Glomerular endothelial cell (primary cell): ENCODE measurements around the gene SYT9. TPM values are rescaled to one million over a fixed set of nuclear protein-coding genes. Genes with fewer than 3 reads are reported as not detected.
A peak's percentile ranks its signal among the peaks of the same experiment; 100 is the strongest.

Experiments used
- DNase-seq: peaks from one replicate; pipeline ENCODE4 v3.0.0-alpha.2; 2011; ENCODE audit warnings: low read depth, low spot score; ENCODE audit errors: extremely low read depth
- total RNA-seq: library from RNA; depleted of rRNA; stranded (reverse); fragments of >200 nt; gene quantifications from 2 replicates; pipeline ENCODE4 v1.2.3, GENCODE V29; 2015

Gene SYT9
- total RNA-seq, 1 donor from 2014 or later = not detected

- DNase-seq = no peak
Observed at GRCh38 chr11:7270233-7270865, 18.6 kb downstream of the SYT9 start.

GRCh38 chr11:7272373-7272772, 20.7 kb downstream of the SYT9 start:
- DNase-seq = no peak

- no peak for DNase-seq
Observed at GRCh38 chr11:7275133-7275532, 23.4 kb downstream of the SYT9 start.

- DNase-seq = peak; percentile 12
Observed at GRCh38 chr11:7278314-7278917, 26.7 kb downstream of the SYT9 start.

GRCh38 chr11:7279676-7280075, 28.0 kb downstream of the SYT9 start:
- DNase-seq = no peak

GRCh38 chr11:7281079-7281478, 29.4 kb downstream of the SYT9 start:
- no peak for DNase-seq

GRCh38 chr11:7281809-7282208, 30.1 kb downstream of the SYT9 start:
- no peak for DNase-seq

GRCh38 chr11:7286178-7286577, 34.5 kb downstream of the SYT9 start:
- no peak for DNase-seq

GRCh38 chr11:7291100-7291829, 39.6 kb downstream of the SYT9 start:
- no peak for DNase-seq

GRCh38 chr11:7292922-7293321, 41.2 kb downstream of the SYT9 start:
- DNase-seq = no peak

GRCh38 chr11:7299393-7299792, 47.7 kb downstream of the SYT9 start:
- no peak for DNase-seq

- DNase-seq = no peak
Observed at GRCh38 chr11:7300281-7300680, 48.6 kb downstream of the SYT9 start.

GRCh38 chr11:7303146-7303545, 51.4 kb downstream of the SYT9 start:
- no peak for DNase-seq

- no peak for DNase-seq
Observed at GRCh38 chr11:7306900-7307299, 55.2 kb downstream of the SYT9 start.

GRCh38 chr11:7307836-7308235, 56.1 kb downstream of the SYT9 start:
- DNase-seq = no peak

- no peak for DNase-seq
Observed at GRCh38 chr11:7311903-7312302, 60.2 kb downstream of the SYT9 start.

- no peak for DNase-seq
Observed at GRCh38 chr11:7314811-7315604, 63.3 kb downstream of the SYT9 start.

- DNase-seq = no peak
Observed at GRCh38 chr11:7319501-7319900, 67.8 kb downstream of the SYT9 start.

- DNase-seq = no peak
Observed at GRCh38 chr11:7320306-7320705, 68.6 kb downstream of the SYT9 start.

- no peak for DNase-seq
Observed at GRCh38 chr11:7321473-7322450, 70.1 kb downstream of the SYT9 start.
